OCI-M2 (cell line): Measurements from ENCODE around the gene LRRFIP2.
"Not testable (repeated sequence)": the region's sequence is repeated elsewhere in the genome, so short reads cannot be mapped to it uniquely, and the experiment has no call there.

Experiments used
- DNase-seq: peaks from one replicate; lab custom pipeline; 2025; ENCODE audit not compliant: unreplicated experiment; lab: John Stamatoyannopoulos, UW

LRRFIP2 gene

DNA sequence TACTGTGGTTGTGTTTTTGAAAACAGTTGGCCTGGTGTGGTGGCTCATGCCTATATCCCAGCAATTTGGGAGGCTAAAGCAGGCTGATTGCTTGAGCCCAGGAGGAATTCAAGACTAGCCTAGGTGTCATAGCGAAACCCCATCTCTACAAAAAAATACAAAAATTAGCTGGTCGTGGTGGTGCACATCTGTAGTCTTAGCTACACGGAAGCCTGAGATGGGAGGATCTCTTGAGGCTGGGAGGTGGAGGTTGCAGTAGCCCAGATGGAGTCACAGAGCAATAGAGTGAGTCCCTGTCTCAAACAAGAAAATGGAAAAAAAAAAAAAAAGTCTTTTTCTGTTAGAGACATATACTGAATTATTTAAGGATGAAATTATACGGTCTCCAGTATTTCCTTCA, 14.7 kb upstream of the LRRFIP2 start:
- DNase-seq = no peak

DNA sequence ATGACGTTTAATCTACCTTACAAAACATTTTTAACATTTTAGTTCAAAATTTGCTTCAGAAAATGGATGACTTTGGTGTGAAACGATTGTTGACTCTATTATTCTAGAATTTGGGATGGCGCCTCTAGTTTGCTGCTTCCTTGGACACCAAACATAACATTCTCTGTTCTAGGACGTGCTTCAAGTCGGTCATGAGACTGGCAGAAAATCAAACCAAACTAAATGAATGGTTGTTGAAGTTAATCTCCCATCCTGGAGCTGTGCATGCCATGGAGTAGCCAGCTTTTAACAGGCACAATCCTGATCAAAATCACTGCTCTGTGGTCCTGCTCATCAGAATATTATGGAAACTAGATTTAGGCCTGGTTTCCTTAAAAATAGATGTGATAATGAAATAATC, 9.6 kb upstream of the LRRFIP2 start:
- no peak for DNase-seq

DNA sequence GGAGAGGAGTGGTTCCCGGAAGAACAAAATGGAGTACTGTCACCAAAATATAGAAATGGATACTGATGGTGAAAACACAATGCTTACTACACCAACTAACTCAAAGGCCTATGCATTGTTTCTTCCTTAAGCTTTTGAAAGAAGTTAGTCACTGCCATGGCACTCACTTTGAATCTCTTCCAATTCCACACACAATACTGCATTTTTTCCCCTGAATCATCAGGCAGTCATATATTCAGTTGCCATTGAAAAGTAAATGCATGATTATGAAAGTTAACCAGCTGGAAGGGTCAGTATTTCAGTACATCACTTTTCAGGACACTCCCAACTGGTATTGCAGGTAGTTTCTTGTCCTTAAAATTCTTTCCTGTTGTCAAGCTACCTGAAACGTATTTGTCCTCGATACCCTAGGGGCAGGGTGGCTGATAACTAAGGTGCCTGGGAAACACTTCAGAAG, 9.0 kb upstream of the LRRFIP2 start:
- no peak for DNase-seq

DNA sequence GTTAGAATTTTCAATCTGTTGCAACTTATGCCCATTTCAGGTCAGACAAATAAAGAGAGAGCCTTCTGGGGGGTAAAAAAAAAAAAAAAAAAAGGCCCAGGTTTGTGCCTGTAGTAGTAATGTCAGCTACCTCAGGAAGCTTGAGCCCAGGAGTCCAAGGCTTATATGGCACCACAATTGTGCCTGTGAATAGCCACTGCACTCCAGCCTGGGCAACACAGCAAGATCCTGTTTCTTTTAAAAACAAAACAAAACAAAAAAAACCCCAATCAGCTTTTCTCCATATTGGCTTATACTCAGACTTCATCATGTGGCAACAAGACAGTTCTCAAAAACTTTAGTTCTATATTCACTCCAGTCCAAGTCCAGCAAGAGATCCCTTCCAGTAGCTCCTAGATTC, 8.4 kb upstream of the LRRFIP2 start:
- DNase-seq = no peak

DNA sequence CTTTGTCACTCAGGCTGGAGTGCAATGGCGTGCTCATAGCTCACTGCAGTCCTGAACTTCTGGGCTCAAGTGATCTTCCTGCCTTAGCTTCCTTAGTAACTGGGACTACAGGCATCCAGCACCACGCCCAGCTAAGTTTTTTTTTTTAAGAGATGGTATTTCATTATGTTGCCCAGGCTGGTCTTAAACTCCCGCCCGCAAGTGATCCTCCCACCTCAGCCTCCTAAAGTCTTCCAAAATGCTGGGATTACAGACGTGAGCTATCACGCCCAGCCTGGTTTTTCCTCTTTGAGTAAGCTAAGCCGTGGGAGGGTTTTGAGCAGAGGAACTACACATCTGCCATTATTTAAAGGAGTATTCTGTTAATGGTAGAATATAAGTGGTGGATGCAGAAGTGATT, 7.4 kb upstream of the LRRFIP2 start:
- DNase-seq = no peak

DNA sequence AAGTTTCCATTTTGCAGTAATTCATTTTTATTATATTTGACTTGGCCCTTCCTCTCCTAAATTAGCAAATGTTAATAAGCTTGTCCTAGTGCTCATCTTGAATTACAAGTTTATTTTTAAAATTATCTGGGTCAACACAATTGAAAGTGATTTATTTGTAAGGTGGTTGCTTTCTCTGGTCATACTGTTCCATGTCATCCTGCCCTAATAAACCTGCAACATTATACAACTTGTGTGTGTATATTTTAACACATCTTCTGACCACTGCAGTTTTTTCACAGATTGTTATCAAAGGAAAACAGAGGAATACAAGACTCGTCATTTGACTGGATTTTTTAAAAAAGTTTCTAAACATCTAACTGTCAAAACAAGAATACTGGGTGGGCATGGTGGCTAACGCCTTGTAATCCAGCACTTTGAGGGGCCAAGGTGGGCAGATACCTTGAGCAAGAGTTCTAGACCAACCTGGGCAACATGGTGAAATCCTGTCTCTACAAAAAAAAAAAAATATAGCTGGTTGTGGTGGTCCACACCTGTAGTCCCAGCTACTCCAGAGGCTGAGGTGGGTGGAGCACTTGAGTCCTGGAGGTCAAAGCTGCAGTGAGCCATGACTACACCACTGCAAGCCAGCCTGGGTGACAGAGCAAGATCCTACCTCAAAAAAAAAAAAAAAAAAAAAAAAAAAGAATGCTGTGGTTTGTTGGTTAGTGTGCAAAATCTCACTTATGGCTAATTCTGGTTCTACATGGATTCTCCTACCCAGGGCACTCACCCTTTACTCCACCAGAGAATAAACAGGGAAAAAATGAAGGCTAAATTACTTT, 5.0 kb upstream of the LRRFIP2 start:
- no peak for DNase-seq

DNA sequence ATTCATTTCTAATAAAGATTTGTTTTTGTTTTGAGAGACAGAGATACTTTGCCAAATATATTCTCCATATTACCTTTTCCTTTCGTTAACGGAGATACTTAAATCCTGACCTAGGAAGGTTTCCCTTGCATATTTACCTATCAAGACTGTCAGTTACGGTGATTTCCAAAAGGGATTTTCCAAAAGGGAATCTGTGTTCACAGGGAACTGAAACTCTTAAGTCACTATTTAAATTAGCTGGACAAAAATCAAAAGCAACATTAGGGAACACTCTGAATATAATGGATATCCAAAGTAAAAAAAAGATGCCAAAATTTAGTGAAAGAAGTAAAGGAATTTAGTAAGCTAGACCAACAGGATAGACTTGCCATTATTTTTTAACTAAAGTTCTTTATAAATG, 576 bp downstream of the LRRFIP2 start:
- no peak for DNase-seq

DNA sequence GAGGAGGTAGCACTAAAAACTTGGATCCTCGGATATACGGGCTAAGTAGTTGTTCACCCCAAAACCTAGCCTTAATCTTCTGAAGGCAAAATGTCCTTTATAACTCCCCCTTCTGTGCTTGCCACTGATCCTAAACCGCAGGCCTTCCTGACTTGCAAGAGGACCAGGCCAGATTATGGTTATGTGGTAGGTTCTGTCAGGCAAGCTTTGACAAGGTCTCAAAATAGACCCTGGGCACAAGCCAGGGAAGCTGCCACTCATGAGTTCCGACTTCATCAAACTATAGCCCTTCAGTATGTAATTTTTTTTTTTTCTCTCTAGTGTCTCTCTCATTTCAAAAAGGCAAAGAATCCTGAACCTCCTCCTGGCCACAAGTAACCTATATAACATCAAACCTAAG, 3.2 kb downstream of the LRRFIP2 start:
- DNase-seq = no peak

DNA sequence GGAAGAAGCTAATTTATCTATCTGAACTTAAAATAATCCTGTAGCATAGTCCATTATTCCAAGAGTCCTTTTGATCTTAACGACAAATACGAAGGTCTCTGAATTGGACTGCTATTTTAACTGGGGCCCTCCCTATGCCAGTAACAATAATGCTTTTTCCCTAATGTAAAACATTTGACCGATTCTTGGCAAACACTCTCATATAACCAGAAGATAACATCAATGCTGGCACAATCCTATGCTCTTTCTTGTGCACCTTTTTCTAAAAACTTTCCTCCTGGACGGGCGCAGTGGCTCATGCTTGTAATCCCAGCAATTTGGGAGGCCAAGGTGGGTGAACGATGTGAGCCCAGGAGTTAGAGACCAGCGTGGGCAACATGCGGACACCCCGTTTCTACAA, 3.9 kb downstream of the LRRFIP2 start:
- DNase-seq = no peak

DNA sequence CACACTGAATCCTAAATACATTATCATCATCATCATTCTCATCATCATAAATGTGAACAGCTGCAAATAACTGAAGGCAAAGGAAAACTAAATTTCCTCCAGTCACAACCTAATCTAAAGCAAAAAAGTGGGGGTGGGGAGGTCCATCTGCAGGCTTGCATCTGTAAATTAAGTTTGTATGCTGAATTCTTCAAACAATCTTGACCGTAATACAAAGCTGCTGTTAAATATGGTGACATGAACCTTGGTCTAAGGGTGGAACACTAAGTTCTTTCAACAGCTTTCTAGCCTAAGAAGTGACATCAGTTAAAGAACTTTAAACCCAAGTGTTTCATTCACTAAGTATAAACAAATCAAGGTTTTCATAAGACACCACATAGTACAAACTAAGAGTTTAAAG, 4.3 kb downstream of the LRRFIP2 start:
- DNase-seq = no peak

DNA sequence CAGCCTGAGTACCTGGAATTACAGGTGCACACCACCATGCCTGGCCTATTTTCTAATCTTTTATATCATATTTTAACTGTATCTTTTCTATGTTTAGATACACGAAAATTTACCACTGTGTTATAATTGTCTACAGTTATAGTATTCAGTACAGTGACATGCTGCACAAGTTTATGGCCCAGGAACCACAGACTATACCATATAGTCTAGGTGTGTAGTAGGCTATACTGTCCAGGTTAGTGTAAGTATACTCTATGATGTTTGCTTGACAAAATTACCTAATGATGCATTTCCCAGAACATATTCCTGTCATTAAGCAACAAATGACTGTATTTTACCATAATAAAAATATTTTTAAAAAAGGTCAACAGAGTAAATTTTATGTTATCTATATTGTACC, 5.5 kb downstream of the LRRFIP2 start:
- DNase-seq = no peak

DNA sequence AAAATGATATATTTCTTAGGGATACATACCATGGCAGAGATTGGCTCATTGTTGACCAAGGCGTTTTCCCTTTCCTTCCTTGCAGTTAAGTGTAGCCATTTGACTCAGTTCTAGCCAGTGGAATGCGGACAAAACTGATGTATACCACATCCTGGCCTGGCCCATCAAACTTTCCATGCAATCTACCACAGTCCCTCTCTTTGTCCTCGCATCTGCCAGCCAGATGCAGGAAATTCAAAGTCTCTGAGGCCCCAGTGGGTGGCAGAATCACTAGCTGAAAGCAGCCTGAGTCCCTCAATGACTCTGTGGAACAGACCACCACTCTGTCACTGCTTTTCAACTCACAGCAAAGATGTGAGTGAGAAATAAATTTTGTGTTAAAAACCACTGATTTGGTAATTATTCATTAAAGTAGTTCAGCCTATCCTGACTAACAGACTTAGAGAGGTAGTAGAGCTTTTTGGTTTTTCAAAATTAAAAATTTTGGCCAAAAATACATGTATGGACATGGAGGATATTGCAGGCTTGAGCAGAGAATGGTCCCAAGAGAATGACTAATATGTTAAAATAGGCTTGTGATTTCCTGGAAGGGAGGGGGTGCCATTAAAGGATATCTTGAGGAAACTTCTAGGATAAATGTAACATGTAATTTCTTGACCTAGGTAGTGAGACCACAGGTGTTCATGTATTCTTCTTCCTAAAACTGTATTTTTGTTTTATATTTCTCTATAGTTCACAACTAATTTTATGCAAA, 10.9 kb downstream of the LRRFIP2 start:
- no peak for DNase-seq

DNA sequence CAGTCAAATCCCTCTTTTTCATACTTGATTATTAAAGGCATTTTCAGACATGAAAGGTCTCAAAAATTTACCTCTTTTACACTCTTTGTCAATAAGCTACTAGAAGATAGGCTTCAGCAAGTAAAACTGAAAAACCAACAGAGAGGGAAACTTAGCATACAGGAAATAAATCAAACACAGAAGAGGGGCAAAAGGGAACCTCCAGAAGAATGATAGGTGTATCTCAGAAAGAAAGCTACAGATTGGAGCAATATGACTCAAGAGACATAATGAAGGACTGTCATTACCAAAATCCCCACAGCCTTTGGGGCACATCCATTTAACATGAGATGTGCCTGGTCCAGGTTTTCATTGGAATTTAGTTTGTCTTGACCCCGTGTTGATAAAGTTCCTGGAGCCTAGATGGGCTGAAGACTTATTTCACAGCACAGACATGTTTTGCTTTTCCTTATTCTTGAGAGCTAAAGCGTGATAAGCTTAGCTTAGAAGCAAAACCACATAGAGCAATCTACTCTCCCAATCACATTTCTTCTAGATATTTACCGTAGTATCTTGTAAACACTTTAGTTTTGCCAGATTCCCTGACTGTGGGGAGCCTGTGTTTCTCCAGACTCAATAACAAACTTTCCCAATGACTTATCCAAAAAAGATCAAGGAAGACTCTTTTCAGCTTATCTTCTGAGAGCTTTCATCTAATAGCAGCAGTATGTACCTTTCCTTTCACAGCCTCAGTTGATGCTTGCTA, 11.7 kb downstream of the LRRFIP2 start:
- DNase-seq = no peak

DNA sequence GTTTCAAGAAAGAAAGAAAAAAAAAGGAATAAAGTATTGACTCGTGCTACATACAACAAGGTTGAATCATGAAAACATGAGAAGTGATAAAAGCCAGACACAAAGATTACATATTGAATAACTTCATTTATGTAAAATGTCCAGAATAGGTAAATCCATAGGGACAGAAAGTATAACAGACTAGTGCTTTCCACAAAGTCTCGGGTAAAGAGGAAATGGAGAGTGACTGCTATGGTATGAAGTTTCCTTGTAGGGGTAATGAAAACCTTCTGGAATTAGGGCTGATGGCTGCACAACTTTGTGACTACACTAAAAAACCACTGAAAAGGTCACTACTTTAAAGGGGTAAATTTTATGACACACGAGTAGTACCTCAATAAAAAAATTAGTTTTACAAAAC, 13.0 kb downstream of the LRRFIP2 start:
- no peak for DNase-seq

DNA sequence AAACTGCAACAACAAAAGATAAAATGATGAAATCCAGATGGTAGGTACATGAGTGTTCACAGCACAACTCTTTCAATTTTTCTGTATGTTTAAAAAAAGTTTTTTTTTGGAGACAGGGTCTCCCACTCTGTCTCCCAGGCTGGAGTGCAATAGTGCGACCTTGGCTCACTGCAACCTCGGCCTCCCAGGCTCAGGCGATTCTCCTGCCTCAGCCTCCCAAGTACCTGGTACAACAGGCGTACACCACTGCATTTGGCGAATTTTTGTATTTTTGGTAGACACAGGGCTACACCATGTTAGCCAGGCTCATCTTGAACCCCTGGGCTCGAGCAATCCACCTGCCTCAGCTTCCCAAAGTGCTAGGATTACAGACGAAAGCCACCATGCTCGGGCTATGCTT, 18.6 kb downstream of the LRRFIP2 start:
- no peak for DNase-seq

DNA sequence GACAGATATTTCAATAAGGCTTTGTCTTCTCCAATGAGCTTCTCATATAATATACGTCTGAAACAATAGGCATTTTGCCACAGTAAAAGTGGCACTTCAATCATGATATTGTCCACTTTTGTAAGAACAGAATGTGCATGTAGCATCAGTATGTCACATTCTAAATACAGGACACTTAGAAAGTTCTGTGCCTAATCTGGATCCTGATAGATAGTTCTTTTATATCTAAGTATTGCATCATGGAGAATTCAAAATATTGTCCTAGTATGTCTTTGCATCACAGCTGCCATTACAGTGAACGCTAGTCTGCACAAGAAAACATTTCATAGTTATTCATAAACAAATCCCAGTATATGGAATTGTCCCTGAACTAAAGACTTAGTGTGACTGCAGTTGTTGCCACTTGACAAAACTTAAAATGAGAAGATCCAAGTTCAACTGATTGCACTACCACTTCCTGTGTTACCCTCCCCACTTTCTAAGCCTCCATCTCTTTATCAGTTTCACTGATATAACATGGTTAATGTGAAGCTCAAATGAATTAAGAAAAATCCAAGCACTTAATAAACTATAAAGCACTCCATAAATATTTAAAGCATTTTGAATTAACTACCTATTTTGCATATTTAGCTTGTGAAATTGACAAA, 19.6 kb downstream of the LRRFIP2 start:
- DNase-seq = no peak

DNA sequence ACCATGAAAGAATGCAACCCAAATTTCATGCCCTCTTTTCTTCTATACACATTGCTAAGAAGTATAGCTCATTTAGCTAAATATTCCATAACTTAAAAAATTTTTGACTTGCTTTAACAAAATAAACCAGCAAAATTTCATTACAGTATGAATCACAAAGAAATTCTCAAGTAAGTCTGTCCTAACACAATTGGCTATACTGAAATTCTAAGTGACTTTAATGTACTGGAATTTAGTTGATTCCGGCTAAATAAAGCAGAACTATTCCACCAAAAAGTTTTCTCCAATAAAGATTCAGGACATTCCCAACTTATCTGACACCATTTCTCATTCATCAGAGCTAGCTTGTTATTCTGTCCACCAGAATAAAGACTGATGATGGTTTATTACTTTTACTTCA, 23.8 kb downstream of the LRRFIP2 start:
- no peak for DNase-seq

DNA sequence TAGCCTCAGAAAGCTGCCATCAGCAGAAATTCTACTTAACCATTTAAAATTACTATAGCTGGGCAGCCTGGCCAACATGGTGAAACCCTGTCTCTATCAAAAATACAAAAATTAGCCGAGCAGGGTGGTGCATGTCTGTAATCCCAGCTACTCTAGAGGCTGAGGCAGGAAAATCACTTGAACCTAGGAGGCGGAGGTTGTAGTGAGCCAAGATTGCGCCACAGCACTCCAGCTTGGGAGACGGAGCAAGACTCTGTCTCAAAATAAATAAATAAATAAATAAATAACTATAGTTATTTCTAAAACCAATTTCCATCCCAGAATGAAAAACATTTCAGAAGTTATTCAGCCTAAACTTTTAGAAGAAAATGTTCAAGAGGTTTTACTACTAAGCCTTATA, 25.1 kb downstream of the LRRFIP2 start:
- no peak for DNase-seq

DNA sequence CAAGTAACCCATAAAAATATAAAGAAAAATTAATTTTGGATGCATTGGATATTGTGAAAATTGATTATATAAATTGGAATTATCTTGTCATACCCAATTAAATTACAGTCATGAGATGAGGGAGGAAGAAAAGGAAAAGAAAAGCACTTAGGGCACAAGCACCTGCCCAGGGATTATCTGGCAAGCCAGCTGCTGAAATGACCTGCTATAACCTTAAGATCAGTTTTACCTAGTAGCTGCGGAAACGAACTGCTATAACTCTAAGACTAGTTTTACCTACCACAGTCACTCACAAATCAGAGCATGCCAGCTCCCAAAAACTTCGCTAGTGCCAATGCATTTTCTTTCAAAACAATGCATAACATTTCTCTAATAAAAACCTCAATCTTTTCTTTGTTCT, 26.2 kb downstream of the LRRFIP2 start:
- DNase-seq = no peak

DNA sequence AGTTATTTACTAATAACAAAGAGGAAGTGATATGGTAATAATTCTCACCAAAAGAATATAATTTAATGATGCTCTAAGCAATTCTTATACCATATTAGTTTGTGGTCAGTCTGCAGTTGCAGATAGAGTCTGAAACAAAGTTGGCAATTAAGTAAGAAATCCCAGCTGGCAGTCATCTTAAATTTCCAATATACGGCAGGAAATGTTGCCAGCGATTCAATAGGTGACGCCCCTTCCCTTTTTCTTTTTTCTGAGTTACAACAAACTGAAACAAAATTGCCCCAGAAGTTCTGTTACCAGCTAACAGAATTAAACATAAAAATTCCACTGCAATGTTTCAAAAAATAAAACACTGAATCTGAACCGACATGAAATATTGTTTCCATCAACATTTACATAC, 26.7 kb downstream of the LRRFIP2 start:
- DNase-seq = no peak

DNA sequence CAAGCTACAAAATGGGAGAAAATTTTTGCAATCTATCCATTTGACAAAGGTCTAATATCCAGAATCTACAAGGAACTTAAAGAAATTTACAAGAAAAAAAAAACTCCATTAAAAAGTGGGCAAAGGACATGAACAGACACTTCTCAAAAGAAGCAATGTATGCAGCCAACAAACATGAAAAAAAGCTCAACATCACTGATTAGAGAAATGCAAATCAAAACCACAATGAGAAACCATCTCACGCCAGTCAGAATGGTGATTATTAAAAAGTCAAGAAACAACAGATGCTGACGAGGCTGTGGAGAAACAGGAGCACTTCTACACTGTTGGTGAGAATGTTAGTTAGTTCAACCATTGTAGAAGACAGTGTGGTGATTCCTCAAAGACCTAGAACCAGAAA, 27.5 kb downstream of the LRRFIP2 start:
- DNase-seq = not testable (repeated sequence)
